ENCODE results near the gene CENPM.

GRCh38 chr22:41979423-41980250 lies 32.7 kb upstream of the CENPM start:
- TF ChIP-seq CTCF (IDR thresholded peaks at IDR 0.05), result no peak
- TF ChIP-seq POLR2AphosphoS5 (IDR thresholded peaks at IDR 0.05), result no peak

Data from prostate gland (tissue), 2 donors.